ENCODE data around the gene EYS. TPM values are rescaled to one million over a fixed set of nuclear protein-coding genes. Genes with fewer than 3 reads are reported as not detected.
"Not testable (repeated sequence)": the region's sequence is repeated elsewhere in the genome, so short reads cannot be mapped to it uniquely, and the experiment has no call there.

EYS gene
- total RNA-seq, 2 donors from 2014 or later, result not detected

- Histone ChIP-seq H3K27me3 (no peaks in the 10 kb centered on the region), H3K9me3 (no peaks in the 10 kb centered on the region), H3K4me3 (no peak overlapping the region), H3K4me1 (no peaks in the 10 kb centered on the region), H3K36me3 (no peaks in the 10 kb centered on the region), H3K27ac (no peak overlapping the region)
- no peak for DNase-seq (ENCODE audit: low spot score)
- no peak for TF ChIP-seq CTCF (IDR thresholded peaks at IDR 0.05)
These were observed 1901.7 kb downstream of the EYS start for GRCh38 chr6:63805345-63805744.

- Histone ChIP-seq H3K27me3 (no peaks in the 10 kb centered on the region), H3K4me3 (no peak overlapping the region), H3K36me3 (no peaks in the 10 kb centered on the region), H3K4me1 (no peaks in the 10 kb centered on the region), H3K27ac (no peak overlapping the region), H3K9me3 (no peaks in the 10 kb centered on the region)
- TF ChIP-seq CTCF (IDR thresholded peaks at IDR 0.05), result no peak
- DNase-seq (ENCODE audit: low spot score), result no peak
These were observed 1902.6 kb downstream of the EYS start for GRCh38 chr6:63804381-63804956.

- H3K36me3 ChIP-seq, result no peaks in the 10 kb centered on the region
- no peak overlapping the region for H3K4me3 ChIP-seq
- H3K4me1 ChIP-seq, result no peaks in the 10 kb centered on the region
- no peaks in the 10 kb centered on the region for H3K9me3 ChIP-seq
- no peak for DNase-seq (ENCODE audit: low spot score)
- no peak overlapping the region for H3K27ac ChIP-seq
- no peaks in the 10 kb centered on the region for H3K27me3 ChIP-seq
- TF ChIP-seq CTCF (IDR thresholded peaks at IDR 0.05), result no peak
These were observed 1903.7 kb downstream of the EYS start for GRCh38 chr6:63803371-63803770.

- Histone ChIP-seq H3K4me3 (no peak overlapping the region), H3K27ac (no peak overlapping the region), H3K27me3 (no peaks in the 10 kb centered on the region), H3K4me1 (no peaks in the 10 kb centered on the region), H3K9me3 (no peaks in the 10 kb centered on the region), H3K36me3 (no peaks in the 10 kb centered on the region)
- TF ChIP-seq CTCF (IDR thresholded peaks at IDR 0.05), result peak in 1 of 2 donors; percentile 55
- no peak for DNase-seq (ENCODE audit: low spot score)
These were observed 1904.3 kb downstream of the EYS start for GRCh38 chr6:63802606-63803206.

GRCh38 chr6:63800386-63800785 lies 1906.6 kb downstream of the EYS start:
- not testable (repeated sequence) for H3K27me3 ChIP-seq; H3K4me3 ChIP-seq; H3K27ac ChIP-seq; DNase-seq (ENCODE audit: low spot score); H3K4me1 ChIP-seq; H3K9me3 ChIP-seq; H3K36me3 ChIP-seq

GRCh38 chr6:63799813-63800212 lies 1907.2 kb downstream of the EYS start:
- TF ChIP-seq CTCF (IDR thresholded peaks at IDR 0.05), result no peak
- no peaks in the 10 kb centered on the region for H3K36me3 ChIP-seq

More at GRCh38 chr6:63799813-63800212, 1907.2 kb downstream of the EYS start:
- Histone ChIP-seq H3K4me1 (no peaks in the 10 kb centered on the region), H3K27me3 (no peaks in the 10 kb centered on the region), H3K27ac (no peak overlapping the region), H3K4me3 (no peak overlapping the region), H3K9me3 (no peaks in the 10 kb centered on the region)
- DNase-seq (ENCODE audit: low spot score), result no peak

Measured in right atrium auricular region (tissue), 2 donors.